Measurements from ENCODE around the gene HOXA9. TPM values are rescaled to one million over a fixed set of nuclear protein-coding genes. Genes with fewer than 3 reads are reported as not detected.

Gene HOXA9
- polyA plus RNA-seq, 1 donor from 2014 or later = not detected

DNA sequence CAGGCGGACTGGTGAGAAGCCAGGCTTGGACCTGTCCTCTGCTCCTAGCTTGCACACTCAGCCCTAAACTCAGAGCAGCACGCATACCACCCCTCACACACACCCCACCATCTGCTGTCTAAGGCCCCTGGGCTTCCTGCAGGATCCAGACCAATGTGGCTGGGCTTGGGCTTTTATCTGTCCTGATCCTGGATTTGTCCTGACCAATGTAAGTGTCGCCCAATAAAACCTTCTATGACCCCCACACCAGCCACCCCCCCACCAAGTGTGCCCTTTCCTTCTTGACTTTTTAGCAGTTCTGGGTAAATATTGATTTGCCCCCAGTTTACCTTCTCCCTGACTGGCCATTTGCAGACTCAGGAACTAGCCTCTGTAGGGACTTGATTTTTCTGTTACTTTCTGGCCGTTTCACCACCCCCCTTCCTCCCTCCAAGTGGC lies 36.3 kb upstream of the HOXA9 start:
- Histone ChIP-seq H3F3A (ENCODE audit: insufficient read depth, low read length, poor library complexity, severe bottlenecking) (no peaks in the 10 kb centered on the region), H3K9ac (ENCODE audit: low read length) (no peak overlapping the region), H3K9me3 (ENCODE audit: low read length) (no peaks in the 10 kb centered on the region), H2AFZ (ENCODE audit: low read depth, low read length) (no peak overlapping the region), H3K4me3 (ENCODE audit: low read length) (no peak overlapping the region), H3K27ac (ENCODE audit: low read length) (no peak overlapping the region), H4K20me1 (ENCODE audit: insufficient read depth) (no peaks in the 10 kb centered on the region), H3K79me2 (replicated peaks; ENCODE audit: insufficient read depth, low read length) (no peaks in the 10 kb centered on the region), H3K36me3 (ENCODE audit: insufficient read depth, low read length) (no peaks in the 10 kb centered on the region), H3K27me3 (ENCODE audit: insufficient read depth, low read depth, low read length) (peaks cover 93% of the 10 kb centered on the region), H3K9me2 (ENCODE audit: insufficient read depth, low read length) (no peaks in the 10 kb centered on the region), H3K4me2 (ENCODE audit: low read length) (no peak overlapping the region)
- TF ChIP-seq MXI1 (conservative IDR thresholded peaks at IDR 0.05; ENCODE audit: poor library complexity, severe bottlenecking) (no peak), EP300 (conservative IDR thresholded peaks at IDR 0.05; ENCODE audit: poor library complexity, severe bottlenecking) (no peak), SMC3 (conservative IDR thresholded peaks at IDR 0.05; ENCODE audit: poor library complexity) (no peak), REST (IDR thresholded peaks at IDR 0.05; ENCODE audit: borderline replicate concordance) (no peak), EZH2 (IDR thresholded peaks at IDR 0.05; ENCODE audit: borderline replicate concordance, insufficient read depth, low read length, poor library complexity, severe bottlenecking) (no peak), POLR2AphosphoS5 (IDR thresholded peaks at IDR 0.05) (no peak), RAD21 (conservative IDR thresholded peaks at IDR 0.05) (no peak)
- TF ChIP-seq, protein P1, sequence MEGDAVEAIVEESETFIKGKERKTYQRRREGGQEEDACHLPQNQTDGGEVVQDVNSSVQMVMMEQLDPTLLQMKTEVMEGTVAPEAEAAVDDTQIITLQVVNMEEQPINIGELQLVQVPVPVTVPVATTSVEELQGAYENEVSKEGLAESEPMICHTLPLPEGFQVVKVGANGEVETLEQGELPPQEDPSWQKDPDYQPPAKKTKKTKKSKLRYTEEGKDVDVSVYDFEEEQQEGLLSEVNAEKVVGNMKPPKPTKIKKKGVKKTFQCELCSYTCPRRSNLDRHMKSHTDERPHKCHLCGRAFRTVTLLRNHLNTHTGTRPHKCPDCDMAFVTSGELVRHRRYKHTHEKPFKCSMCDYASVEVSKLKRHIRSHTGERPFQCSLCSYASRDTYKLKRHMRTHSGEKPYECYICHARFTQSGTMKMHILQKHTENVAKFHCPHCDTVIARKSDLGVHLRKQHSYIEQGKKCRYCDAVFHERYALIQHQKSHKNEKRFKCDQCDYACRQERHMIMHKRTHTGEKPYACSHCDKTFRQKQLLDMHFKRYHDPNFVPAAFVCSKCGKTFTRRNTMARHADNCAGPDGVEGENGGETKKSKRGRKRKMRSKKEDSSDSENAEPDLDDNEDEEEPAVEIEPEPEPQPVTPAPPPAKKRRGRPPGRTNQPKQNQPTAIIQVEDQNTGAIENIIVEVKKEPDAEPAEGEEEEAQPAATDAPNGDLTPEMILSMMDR (IDR thresholded peaks at IDR 0.05; ENCODE audit: poor library complexity, severe bottlenecking) = no peak

DNA sequence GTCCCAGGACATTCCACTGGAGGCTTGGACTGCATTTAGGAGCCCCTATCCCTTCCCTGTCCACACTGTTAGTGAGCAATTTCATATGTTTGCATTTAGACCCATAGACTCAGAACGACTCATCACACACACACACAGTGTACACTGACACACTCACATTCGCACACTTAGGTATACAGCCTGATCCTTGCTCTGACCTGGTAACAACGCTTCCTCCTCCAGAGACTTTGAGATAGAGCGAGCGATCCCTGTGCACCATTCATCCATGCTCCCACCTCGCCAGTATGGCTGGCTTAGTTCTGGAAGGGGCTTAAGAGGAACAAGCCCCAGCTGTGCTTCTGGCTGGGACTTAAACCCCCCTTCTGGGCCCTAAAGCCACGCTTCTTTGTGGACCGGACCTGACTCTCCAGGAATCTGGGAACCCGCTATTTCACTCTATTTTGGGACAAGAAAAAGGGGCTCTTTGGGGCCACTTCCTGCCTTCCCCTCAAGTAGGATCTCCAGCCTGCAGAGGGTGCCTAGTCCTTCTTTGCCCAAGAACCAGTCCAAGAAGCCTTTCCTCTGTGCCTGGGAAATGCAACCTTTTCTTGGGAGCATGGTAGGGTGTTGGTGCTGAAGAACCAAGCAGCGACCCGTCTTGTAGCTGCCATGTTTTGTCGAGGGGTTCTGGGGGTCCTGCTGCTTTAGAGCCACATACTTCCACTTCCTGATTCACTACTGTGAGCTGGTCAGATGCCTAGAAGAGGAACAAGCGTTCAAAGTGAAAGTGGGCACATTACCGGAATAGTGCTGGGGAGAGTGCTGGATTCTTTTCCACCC lies 35.6 kb upstream of the HOXA9 start:
- H3K9ac ChIP-seq (ENCODE audit: low read length) = no peak overlapping the region
- peaks cover 93% of the 10 kb centered on the region for H3K27me3 ChIP-seq (ENCODE audit: insufficient read depth, low read depth, low read length)
- no peak overlapping the region for H3K4me2 ChIP-seq (ENCODE audit: low read length)
- no peaks in the 10 kb centered on the region for H3F3A ChIP-seq (ENCODE audit: insufficient read depth, low read length, poor library complexity, severe bottlenecking)
- H3K27ac ChIP-seq (ENCODE audit: low read length) = no peak overlapping the region
- no peak overlapping the region for H2AFZ ChIP-seq (ENCODE audit: low read depth, low read length)
- no peaks in the 10 kb centered on the region for H4K20me1 ChIP-seq (ENCODE audit: insufficient read depth)
- no peaks in the 10 kb centered on the region for H3K79me2 ChIP-seq (replicated peaks; ENCODE audit: insufficient read depth, low read length)
- H3K4me3 ChIP-seq (ENCODE audit: low read length) = peak overlapping the region; percentile 56
- H3K36me3 ChIP-seq (ENCODE audit: insufficient read depth, low read length) = no peaks in the 10 kb centered on the region
- TF ChIP-seq, protein P1 (IDR thresholded peaks at IDR 0.05; ENCODE audit: poor library complexity, severe bottlenecking) = no peak
- TF ChIP-seq EP300 (conservative IDR thresholded peaks at IDR 0.05; ENCODE audit: poor library complexity, severe bottlenecking) = no peak
- no peak for TF ChIP-seq RAD21 (conservative IDR thresholded peaks at IDR 0.05)
- no peak for TF ChIP-seq TAF1 (IDR thresholded peaks at IDR 0.05; ENCODE audit: low read depth)
- no peak for TF ChIP-seq POLR2AphosphoS5 (IDR thresholded peaks at IDR 0.05)
- no peak for TF ChIP-seq REST (IDR thresholded peaks at IDR 0.05; ENCODE audit: borderline replicate concordance)
- TF ChIP-seq SMC3 (conservative IDR thresholded peaks at IDR 0.05; ENCODE audit: poor library complexity) = no peak
- no peak for TF ChIP-seq EZH2 (IDR thresholded peaks at IDR 0.05; ENCODE audit: borderline replicate concordance, insufficient read depth, low read length, poor library complexity, severe bottlenecking)
- no peak for TF ChIP-seq MXI1 (conservative IDR thresholded peaks at IDR 0.05; ENCODE audit: poor library complexity, severe bottlenecking)
- no peaks in the 10 kb centered on the region for H3K9me3 ChIP-seq (ENCODE audit: low read length)
- no peaks in the 10 kb centered on the region for H3K9me2 ChIP-seq (ENCODE audit: insufficient read depth, low read length)

Data from neural cell (in vitro differentiated cells).